GM12891 (cell line): ENCODE results near the gene ROMO1.

ENCODE experiments used
- POLR2A ChIP-seq: IDR thresholded peaks from 2 replicates; pipeline ENCODE4 v1.6.1; 2011; ENCODE audit warnings: low read depth, low read length, control low read depth
- POLR2AphosphoS5 ChIP-seq: IDR thresholded peaks from 2 replicates; pipeline ENCODE4 v1.6.1; 2011; ENCODE audit warnings: low read depth, low read length, control low read depth

DNA sequence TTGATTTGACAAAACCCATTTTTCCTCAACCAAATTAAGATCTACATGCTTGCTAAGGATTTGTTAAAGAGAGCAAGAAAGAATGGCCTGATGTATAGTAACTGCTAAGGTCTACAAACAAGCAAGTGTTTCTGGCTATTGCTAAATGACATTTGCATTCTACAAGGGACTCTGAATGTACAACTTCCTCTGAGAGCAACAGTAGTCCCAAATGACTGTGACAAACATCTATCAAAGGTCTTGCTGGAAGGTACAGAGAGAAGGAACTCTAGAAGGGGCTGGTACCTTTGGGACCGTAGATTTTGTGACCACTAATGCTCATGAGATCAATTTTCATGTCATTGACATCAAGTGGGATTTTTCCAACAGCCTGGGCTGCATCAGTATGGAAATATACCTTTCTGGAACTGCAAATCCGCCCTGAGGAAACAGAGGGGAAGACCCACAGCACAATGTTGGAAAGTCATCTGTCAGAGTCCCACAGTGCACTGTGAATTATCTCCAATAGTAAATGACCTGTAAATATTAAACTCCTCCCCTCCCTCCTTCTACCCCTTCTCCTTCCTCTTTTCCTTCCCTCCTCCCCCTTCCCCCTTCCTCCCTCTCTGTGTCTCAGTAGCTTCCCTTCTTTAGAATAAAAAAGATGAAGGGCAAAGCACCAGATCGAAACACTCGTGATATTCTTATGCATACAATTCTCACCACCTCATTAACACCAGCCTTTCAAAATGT, 18.6 kb upstream of the ROMO1 start:
- TF ChIP-seq POLR2A: no peak
- TF ChIP-seq POLR2AphosphoS5: no peak
